Stimulated activated effector memory CD8-positive, alpha-beta T cell treated with anti-CD3 and anti-CD28 coated beads, Interleukin-12 subunit alpha, Interleukin-12 subunit beta, amount 100 ng/mL, for 72 hours (primary cell): Measurements from ENCODE around the gene PPP2CA.
"Not testable (repeated sequence)": the region's sequence is repeated elsewhere in the genome, so short reads cannot be mapped to it uniquely, and the experiment has no call there.

ENCODE experiments used
- ATAC-seq: fragments of 150-1000 bp; cut with Tn5 transposase; 2 replicates; pipeline ENCODE4 v1.10.0; 2021
- DNase-seq, 2 donors: peaks; one replicate each; pipeline ENCODE4 v3.0.0; 2021 to 2022; ENCODE audit warnings: low spot score in 2 of 2
- H3K27ac Mint-ChIP-seq: one replicate; pipeline ENCODE4 v1.8.0; 2022; ENCODE audit warnings: mild to moderate bottlenecking, mixed read lengths
- H3K36me3 Mint-ChIP-seq: one replicate; pipeline ENCODE4 v1.8.0; 2022; ENCODE audit warnings: mild to moderate bottlenecking, mixed read lengths
- H3K4me1 Mint-ChIP-seq: one replicate; pipeline ENCODE4 v1.8.0; 2022; ENCODE audit warnings: mixed read lengths
- H3K4me3 Mint-ChIP-seq: one replicate; pipeline ENCODE4 v1.8.0; 2022; ENCODE audit warnings: mild to moderate bottlenecking, mixed read lengths
- H3K9me3 Mint-ChIP-seq: one replicate; pipeline ENCODE4 v1.8.0; 2022; ENCODE audit warnings: mixed read lengths

The PPP2CA gene

DNA sequence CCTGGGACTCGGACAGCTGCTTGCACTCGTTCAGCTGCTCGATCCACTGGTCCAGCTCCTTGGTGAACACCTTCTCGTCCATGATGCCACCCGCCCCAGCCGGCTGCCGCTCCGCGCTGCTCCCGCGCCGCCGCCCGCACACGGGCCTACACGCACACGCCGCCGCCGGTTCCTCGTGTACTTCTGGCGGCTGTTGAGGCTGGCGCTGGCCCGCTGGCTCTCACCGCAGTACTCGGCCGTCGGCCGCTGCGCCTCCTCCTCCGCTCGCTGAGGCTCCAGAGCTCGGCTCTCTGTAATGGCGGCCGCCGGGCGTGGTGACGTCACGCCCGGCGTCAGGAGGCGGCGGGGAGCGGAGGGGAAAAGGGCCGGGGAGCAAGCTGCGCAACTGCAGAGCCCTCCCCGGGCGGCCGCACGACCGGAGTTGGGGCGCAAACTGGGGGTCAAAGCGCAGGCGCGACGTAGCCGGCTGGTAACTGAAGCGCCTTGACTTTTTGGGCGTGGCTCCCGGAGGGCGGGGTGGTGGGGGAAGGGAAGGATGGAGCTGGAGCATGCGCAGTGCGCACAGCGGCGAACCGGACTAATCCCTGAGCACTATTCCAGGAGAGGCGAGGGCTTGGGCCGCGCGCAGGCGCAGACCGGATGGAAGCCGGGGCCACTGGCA is at the start of gene PPP2CA:
Gene PPP2CA (minus strand): TSS at position 294 of the 661 bp plus-strand sequence. CDS start 212 bp downstream, at position 82.
- ATAC-seq = peak; percentile 89
- Mint-ChIP-seq H3K9me3 (no peaks in the 10 kb centered on the region), H3K36me3 (peaks cover 61% of the 10 kb centered on the region), H3K4me3 (peak within 1 kb of the TSS; percentile 95), H3K27ac (peak within 1 kb of the TSS; percentile 99), H3K4me1 (peaks cover 51% of the 10 kb centered on the region)
- peak; percentile 99 to 100 for DNase-seq

DNA sequence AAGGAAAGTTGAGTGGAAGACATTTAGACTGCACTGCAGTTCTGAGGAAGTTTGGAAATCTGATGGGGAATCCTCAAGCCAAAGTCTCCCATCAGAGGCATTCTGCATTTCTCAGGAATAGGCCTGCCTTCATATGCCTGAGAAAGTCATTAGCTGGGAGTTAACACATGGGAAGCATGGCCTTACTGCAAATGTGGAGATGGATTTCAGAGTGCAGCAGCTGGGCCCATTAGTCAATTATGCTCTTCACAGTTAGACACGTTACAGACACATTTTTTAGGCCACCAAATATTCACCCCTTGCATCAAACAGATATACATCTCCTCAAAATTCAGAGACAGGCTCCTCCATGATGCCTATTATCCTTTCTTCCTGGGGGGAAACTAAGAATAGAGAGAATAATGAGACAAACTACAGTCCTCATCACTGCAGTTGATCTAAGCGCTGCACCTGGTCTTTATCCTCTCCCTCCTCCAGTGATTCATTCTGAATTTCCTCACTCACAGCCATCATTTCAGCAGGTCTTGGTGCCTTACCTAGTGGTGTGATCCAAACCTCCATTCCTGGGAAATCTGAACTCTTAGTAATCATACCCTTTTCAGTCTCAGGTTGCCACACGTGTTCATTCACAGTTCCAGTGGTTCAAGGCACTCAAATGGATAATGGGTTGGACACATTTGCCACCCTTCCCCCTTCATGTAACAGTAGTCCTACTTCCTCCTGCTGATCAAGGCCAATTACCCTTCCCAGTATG is 47.9 kb upstream of the PPP2CA start:
- Mint-ChIP-seq H3K4me1 (no peaks in the 10 kb centered on the region), H3K4me3 (no peak overlapping the region), H3K9me3 (peaks cover 8% of the 10 kb centered on the region), H3K27ac (no peak overlapping the region), H3K36me3 (no peaks in the 10 kb centered on the region)
- no peak for ATAC-seq
- DNase-seq = no peak

DNA sequence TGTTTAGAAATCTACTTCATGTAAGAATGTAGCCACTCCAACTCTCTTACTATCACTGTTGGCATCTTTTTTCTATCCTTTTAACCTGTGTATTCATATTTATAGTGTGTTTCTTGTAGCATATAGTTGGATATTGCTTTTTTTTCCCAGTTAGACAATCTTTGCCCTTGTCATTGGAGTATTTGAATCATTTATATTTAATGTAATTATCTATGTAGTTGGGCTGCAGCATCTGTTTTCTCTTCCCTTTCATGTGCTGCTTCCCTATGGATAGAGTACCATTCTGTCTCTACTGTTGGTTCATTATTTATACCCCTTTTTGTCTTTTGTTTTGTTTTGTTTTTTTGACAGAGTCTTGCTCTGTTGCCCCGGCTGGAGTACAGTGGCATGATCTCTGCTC is 45.2 kb upstream of the PPP2CA start:
- DNase-seq = no peak
- Mint-ChIP-seq H3K4me3 (no peak overlapping the region), H3K27ac (no peak overlapping the region), H3K9me3 (peaks cover 8% of the 10 kb centered on the region), H3K36me3 (no peaks in the 10 kb centered on the region), H3K4me1 (no peaks in the 10 kb centered on the region)
- no peak for ATAC-seq

GRCh38 chr5:134268919-134269318 is 43.0 kb upstream of the PPP2CA start:
- no peak overlapping the region for H3K4me3 Mint-ChIP-seq
- H3K9me3 Mint-ChIP-seq = peaks cover 8% of the 10 kb centered on the region
- DNase-seq (no peak), ATAC-seq (no peak)
- H3K4me1 Mint-ChIP-seq = no peaks in the 10 kb centered on the region
- H3K36me3 Mint-ChIP-seq = no peaks in the 10 kb centered on the region
- no peak overlapping the region for H3K27ac Mint-ChIP-seq

DNA sequence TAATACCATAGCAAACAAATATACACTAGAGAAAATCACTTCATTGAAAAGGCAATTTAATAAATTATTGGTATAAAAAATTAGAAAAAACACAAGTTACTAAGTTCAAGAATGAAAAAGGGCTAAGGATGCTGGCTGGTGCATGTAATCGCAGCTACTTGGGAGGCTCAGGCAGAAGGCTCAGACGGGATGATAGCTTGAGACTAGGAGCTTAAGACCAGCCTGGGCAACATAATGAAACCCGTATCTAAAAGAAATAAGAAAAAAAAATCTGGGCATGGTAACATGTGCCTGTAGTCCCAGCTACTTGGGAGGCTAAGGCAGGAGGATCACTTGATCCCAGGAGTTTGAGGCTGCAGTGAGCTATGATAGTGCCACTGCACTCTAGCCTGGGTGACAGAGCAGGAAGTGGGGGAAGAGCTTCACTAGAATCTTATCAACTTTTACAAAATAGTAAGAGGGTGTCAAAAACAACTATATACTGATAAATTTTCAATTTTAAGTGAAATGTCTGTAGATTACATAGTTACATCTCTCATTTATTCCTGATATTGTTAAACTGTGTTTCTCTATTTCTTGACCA is 42.2 kb upstream of the PPP2CA start:
- no peaks in the 10 kb centered on the region for H3K4me1 Mint-ChIP-seq
- H3K36me3 Mint-ChIP-seq = no peaks in the 10 kb centered on the region
- no peak for DNase-seq
- H3K27ac Mint-ChIP-seq = no peak overlapping the region
- no peak for ATAC-seq
- H3K4me3 Mint-ChIP-seq = no peak overlapping the region
- peaks cover 8% of the 10 kb centered on the region for H3K9me3 Mint-ChIP-seq

DNA sequence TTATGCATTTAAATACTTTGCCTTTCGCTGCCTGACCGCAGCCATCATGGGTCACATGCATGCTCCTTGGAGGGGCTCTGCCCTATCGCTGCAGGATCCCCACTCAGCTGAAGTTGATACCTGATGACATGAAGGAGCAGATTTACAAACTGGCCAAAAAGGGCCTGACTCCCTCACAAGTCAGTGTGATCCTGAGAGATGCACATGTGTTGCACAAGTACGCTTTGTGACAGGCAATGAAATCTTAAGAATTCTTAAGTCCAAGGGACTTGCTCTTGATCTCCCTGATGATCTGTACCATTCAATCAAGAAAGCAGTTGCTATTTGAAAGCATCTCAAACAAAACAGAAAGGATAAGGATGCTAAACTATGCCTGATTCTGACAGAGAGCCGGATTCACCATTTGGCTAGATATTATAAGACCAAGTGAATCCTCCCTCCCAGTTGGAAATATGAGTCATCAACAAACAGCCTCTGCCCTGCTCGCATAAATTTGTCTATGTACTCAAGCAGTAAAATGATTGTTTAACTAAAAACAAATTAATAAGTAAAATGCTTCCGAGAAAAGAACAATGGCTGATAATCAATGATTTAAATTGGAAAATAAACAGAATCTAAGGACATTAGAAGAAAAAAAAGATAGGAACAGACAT is 41.6 kb upstream of the PPP2CA start:
- H3K27ac Mint-ChIP-seq = no peak overlapping the region
- ATAC-seq (no peak), DNase-seq (no peak)
- H3K36me3 Mint-ChIP-seq = no peaks in the 10 kb centered on the region
- H3K4me3 Mint-ChIP-seq = no peak overlapping the region
- H3K9me3 Mint-ChIP-seq = peaks cover 8% of the 10 kb centered on the region
- H3K4me1 Mint-ChIP-seq = no peaks in the 10 kb centered on the region

DNA sequence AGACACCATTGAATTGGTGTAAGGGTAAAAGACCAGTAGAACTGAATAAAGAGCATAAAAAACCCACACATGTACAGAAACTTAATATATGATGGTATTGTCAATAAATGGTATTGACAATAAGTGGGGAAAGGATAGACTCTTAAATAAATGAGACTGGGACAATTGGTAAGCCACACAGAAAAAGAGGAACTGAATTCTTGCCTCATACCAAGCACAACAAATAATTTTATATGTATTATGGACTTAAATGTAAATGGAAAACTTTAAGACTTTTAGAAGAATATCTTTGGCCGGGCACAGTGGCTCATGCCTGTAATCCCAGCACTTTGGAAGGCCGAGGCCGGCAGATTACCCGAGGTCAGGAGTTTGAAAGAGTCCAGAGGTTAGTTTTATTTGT is 37.9 kb upstream of the PPP2CA start:
- Mint-ChIP-seq H3K9me3 (peaks cover 5% of the 10 kb centered on the region), H3K4me3 (no peak overlapping the region), H3K4me1 (no peaks in the 10 kb centered on the region), H3K27ac (no peak overlapping the region), H3K36me3 (no peaks in the 10 kb centered on the region)
- ATAC-seq = no peak
- DNase-seq = no peak

DNA sequence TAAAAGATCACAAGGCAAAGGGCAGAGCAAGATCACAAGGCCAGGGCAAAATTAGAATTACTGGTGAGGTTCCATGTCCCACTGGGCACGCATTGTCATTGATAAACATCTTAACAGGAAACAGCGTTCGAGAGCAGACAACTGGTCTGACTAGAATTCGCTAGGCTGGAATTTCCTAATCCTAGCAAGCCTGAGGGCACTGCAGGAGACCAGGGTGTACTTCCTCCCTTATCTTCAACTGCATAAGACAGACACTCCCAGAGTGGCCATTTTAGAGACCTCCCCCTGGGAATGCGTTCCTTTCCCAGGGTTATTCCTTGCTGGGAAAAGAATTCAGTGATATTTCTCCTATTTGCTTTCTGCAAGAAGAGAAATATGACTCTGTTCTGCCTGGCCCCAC is 36.8 kb upstream of the PPP2CA start:
- ATAC-seq, H3K27ac Mint-ChIP-seq, H3K36me3 Mint-ChIP-seq, H3K4me1 Mint-ChIP-seq, H3K4me3 Mint-ChIP-seq, DNase-seq, H3K9me3 Mint-ChIP-seq: not testable (repeated sequence)

DNA sequence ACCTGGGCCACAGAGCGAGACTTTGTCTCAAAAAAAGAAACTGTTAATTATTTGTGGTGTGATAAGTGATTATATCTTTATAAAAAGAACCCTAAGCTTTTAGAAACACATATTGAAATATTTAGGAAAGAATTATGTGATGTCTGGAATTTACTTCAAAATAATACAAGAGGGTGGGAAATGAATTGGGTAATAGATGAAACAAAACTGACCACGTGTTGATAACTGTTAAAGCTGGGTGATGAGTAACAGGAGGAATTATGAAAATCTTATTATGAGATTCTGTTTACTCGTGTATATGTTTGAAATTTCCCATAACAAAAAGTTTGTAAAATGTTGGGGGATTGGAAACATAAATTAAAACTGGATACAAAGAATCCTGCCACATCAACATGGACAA is 33.0 kb upstream of the PPP2CA start:
- no peaks in the 10 kb centered on the region for H3K36me3 Mint-ChIP-seq
- no peaks in the 10 kb centered on the region for H3K4me1 Mint-ChIP-seq
- H3K9me3 Mint-ChIP-seq = peaks cover 5% of the 10 kb centered on the region
- no peak overlapping the region for H3K4me3 Mint-ChIP-seq
- no peak for ATAC-seq
- no peak for DNase-seq
- no peak overlapping the region for H3K27ac Mint-ChIP-seq

DNA sequence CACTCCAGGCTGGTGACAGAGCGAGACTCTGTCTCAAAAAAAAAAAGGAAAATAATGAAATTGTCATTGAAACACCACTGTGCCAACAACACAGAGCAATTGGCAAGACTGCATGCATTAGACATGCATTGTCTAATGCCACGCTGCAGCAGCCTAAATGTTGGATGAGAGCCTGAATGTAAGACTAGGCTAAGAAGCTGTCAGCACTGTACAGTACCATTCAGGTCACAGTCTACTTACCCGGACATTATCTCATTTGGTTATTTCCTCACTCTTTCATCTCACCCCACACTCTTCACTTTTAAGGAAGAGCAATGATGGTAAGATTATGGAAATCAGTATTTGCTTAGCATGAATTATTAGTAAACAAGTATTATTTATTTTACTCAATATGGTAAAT is 31.3 kb upstream of the PPP2CA start:
- H3K27ac Mint-ChIP-seq = no peak overlapping the region
- ATAC-seq (no peak), DNase-seq (no peak)
- no peak overlapping the region for H3K4me3 Mint-ChIP-seq
- H3K36me3 Mint-ChIP-seq = no peaks in the 10 kb centered on the region
- H3K4me1 Mint-ChIP-seq = no peaks in the 10 kb centered on the region
- peaks cover 1% of the 10 kb centered on the region for H3K9me3 Mint-ChIP-seq

GRCh38 chr5:134255418-134256150 is 29.7 kb upstream of the PPP2CA start:
- no peaks in the 10 kb centered on the region for H3K9me3 Mint-ChIP-seq
- H3K4me3 Mint-ChIP-seq = no peak overlapping the region
- H3K27ac Mint-ChIP-seq = no peak overlapping the region
- no peaks in the 10 kb centered on the region for H3K4me1 Mint-ChIP-seq
- DNase-seq (no peak), ATAC-seq (no peak)
- no peaks in the 10 kb centered on the region for H3K36me3 Mint-ChIP-seq

DNA sequence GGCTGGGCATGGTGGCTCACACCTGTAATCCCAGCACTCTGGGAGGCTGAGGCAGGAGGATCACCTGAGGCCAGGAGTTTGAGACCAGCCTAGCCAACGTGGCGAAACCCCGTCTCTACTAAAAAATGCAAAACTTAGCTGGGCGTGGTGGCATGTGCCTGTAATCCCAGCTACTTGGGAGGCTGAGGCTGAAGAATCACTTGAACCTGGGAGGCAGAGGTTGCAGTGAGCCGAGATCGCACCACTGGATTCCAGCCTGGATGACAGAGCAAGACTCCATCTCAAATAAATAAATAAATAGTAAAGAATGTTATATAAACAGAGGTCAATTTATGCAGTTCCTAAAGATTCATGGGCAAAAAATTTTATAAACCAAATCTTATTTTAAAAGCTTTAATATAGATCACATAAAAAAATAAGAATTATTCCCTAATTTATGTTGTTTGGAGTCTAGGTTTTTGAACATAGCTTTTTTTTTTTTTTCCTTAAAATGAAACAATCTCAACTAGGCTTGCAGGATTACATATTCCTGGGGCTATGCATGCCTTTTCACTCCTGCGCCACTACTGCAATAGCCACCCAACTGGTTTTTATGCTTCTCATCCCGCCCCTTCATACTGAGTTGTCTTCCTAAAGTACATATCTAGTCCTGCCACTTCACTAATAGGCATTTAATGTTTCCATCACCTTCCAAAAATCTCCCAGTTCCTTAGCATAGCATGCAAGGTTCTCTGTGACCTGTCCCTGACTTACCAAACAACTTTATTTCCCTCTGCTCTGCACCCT is 27.7 kb upstream of the PPP2CA start:
- H3K36me3 Mint-ChIP-seq, ATAC-seq, H3K4me3 Mint-ChIP-seq, H3K9me3 Mint-ChIP-seq, H3K4me1 Mint-ChIP-seq, H3K27ac Mint-ChIP-seq, DNase-seq: not testable (repeated sequence)

DNA sequence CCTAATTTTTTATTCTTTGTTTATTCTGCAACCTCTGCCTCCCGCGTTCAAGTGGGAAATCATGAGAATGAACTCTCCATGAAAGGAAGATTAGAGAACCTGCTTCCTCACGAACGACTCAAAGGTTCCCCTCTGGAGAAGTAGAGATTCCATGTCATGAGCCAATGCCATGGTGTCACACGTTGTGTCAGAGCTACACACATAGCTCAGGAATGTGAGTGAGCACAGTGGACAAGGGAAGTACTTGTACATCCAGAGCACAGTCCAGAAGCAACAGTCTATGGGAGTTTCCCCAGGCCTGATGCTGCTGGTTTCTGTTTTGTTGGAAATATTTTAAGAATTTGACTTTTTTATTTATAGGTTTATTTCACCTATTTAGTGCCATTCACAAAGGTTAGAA is 26.8 kb upstream of the PPP2CA start:
- no peak overlapping the region for H3K4me3 Mint-ChIP-seq
- H3K36me3 Mint-ChIP-seq = no peaks in the 10 kb centered on the region
- H3K4me1 Mint-ChIP-seq = no peaks in the 10 kb centered on the region
- no peaks in the 10 kb centered on the region for H3K9me3 Mint-ChIP-seq
- DNase-seq = no peak
- ATAC-seq = no peak
- no peak overlapping the region for H3K27ac Mint-ChIP-seq

GRCh38 chr5:134250949-134251348 is 25.1 kb upstream of the PPP2CA start:
- no peak overlapping the region for H3K27ac Mint-ChIP-seq
- H3K36me3 Mint-ChIP-seq = no peaks in the 10 kb centered on the region
- DNase-seq (no peak), ATAC-seq (no peak)
- no peak overlapping the region for H3K4me3 Mint-ChIP-seq
- H3K9me3 Mint-ChIP-seq = no peaks in the 10 kb centered on the region
- H3K4me1 Mint-ChIP-seq = no peaks in the 10 kb centered on the region
